Mesenchymal stem cell (in vitro differentiated cells and primary cell): ENCODE results near the gene IL1RAPL1.

Experiments
- DNase-seq: peaks from one replicate; pipeline ENCODE4 v3.0.0-alpha.2; 2013
- H2AFZ ChIP-seq: one replicate; pipeline ENCODE4 v1.6.1; 2013; ENCODE audit warnings: low read depth, mild to moderate bottlenecking, control low read depth, inconsistent platforms, low read length, moderate library complexity
- H2AK5ac ChIP-seq: 2 replicates; pipeline ENCODE4 v1.6.1; 2013; ENCODE audit warnings: low read length, moderate library complexity, mild to moderate bottlenecking, inconsistent platforms; ENCODE audit not compliant: severe bottlenecking
- H2BK120ac ChIP-seq: one replicate; pipeline ENCODE4 v1.6.1; 2013; ENCODE audit warnings: low read depth, mild to moderate bottlenecking, inconsistent platforms, low read length, moderate library complexity
- H2BK12ac ChIP-seq, 2 experiments: one replicate each; pipeline ENCODE4 v1.6.1; 2013; ENCODE audit warnings: inconsistent platforms in 2 of 2, low read length in 2 of 2, mild to moderate bottlenecking in 2 of 2, moderate library complexity in 2 of 2, control low read depth in 1 of 2
- H2BK15ac ChIP-seq: one replicate; pipeline ENCODE4 v1.6.1; 2013; ENCODE audit warnings: mild to moderate bottlenecking, low read depth, inconsistent platforms; ENCODE audit not compliant: poor library complexity, severe bottlenecking
- H2BK5ac ChIP-seq: 2 replicates; pipeline ENCODE4 v1.6.1; 2013; ENCODE audit warnings: low read depth, mild to moderate bottlenecking, low read length, control low read depth, inconsistent platforms; ENCODE audit not compliant: poor library complexity, severe bottlenecking
- H3K14ac ChIP-seq, 2 experiments: one replicate each; pipeline ENCODE4 v1.6.1; 2013; ENCODE audit warnings: inconsistent platforms in 2 of 2, low read length in 2 of 2, control low read depth in 1 of 2, mild to moderate bottlenecking in 1 of 2, moderate library complexity in 1 of 2
- H3K18ac ChIP-seq, 2 experiments: one replicate each; pipeline ENCODE4 v1.6.1; 2013; ENCODE audit warnings: inconsistent platforms in 2 of 2, low read length in 2 of 2, control low read depth in 1 of 2, low read depth in 1 of 2, mild to moderate bottlenecking in 1 of 2
- H3K23ac ChIP-seq, 2 experiments: one replicate each; pipeline ENCODE4 v1.6.1; 2013; ENCODE audit warnings: inconsistent platforms in 2 of 2, low read length in 2 of 2, mild to moderate bottlenecking in 2 of 2, moderate library complexity in 2 of 2, control low read depth in 1 of 2
- H3K27ac ChIP-seq: 2 replicates; pipeline ENCODE4 v1.5.1; 2013; ENCODE audit warnings: mild to moderate bottlenecking, moderate library complexity, low read length, control low read depth, inconsistent platforms; ENCODE audit not compliant: poor library complexity, severe bottlenecking
- H3K27me3 ChIP-seq, 2 experiments: 2 replicates each; pipeline versions ENCODE4 v1.6.1 to v1.7.0; 2013; ENCODE audit warnings: low read length in 2 of 2, mild to moderate bottlenecking in 2 of 2, moderate library complexity in 2 of 2, control low read depth in 1 of 2, inconsistent platforms in 1 of 2; ENCODE audit not compliant: control insufficient read depth in 1 of 2, insufficient read depth in 1 of 2
- H3K36me3 ChIP-seq, 2 experiments: 2 replicates each; pipeline versions ENCODE4 v1.6.1 to v1.7.0; 2013; ENCODE audit warnings: low read length in 2 of 2, control low read depth in 1 of 2, inconsistent platforms in 1 of 2, low read depth in 1 of 2, mild to moderate bottlenecking in 1 of 2; ENCODE audit not compliant: insufficient read depth in 2 of 2, control insufficient read depth in 1 of 2
- H3K4ac ChIP-seq, 2 experiments: one replicate each; pipeline ENCODE4 v1.6.1; 2013; ENCODE audit warnings: inconsistent platforms in 2 of 2, low read length in 2 of 2, mild to moderate bottlenecking in 2 of 2, moderate library complexity in 2 of 2, control low read depth in 1 of 2, low read depth in 1 of 2
- H3K4me1 ChIP-seq: 2 replicates; pipeline ENCODE4 v1.6.1; 2013; ENCODE audit warnings: low read depth, low read length, control low read depth; ENCODE audit not compliant: control insufficient read depth, insufficient read depth
- H3K4me2 ChIP-seq: 2 replicates; pipeline ENCODE4 v1.6.1; 2013; ENCODE audit warnings: low read length, mild to moderate bottlenecking, inconsistent platforms; ENCODE audit not compliant: poor library complexity, severe bottlenecking
- H3K4me3 ChIP-seq, 2 experiments: 2 replicates each; pipeline versions ENCODE4 v1.5.1 to v1.7.0; 2013; ENCODE audit warnings: low read length in 2 of 2, mild to moderate bottlenecking in 2 of 2, control low read depth in 1 of 2, low read depth in 1 of 2; ENCODE audit not compliant: insufficient read depth in 1 of 2
- H3K79me1 ChIP-seq: replicated peaks from 2 replicates; pipeline ENCODE4 v1.6.1; 2013; ENCODE audit warnings: mild to moderate bottlenecking, control low read depth, low read length, inconsistent platforms; ENCODE audit not compliant: poor library complexity, severe bottlenecking
- H3K9ac ChIP-seq: 2 replicates; pipeline ENCODE4 v1.7.0; 2013; ENCODE audit warnings: mild to moderate bottlenecking, low read length, moderate library complexity
- H3K9me3 ChIP-seq: 2 replicates; pipeline ENCODE4 v1.7.0; 2013; ENCODE audit warnings: mild to moderate bottlenecking, low read length; ENCODE audit not compliant: control insufficient read depth
- H4K8ac ChIP-seq: one replicate; pipeline ENCODE4 v1.6.1; 2013; ENCODE audit warnings: inconsistent platforms, mild to moderate bottlenecking, low read length, moderate library complexity
- H4K91ac ChIP-seq: one replicate; pipeline ENCODE4 v1.6.1; 2013; ENCODE audit warnings: mild to moderate bottlenecking, low read length, inconsistent platforms
- WGBS: methylation state at CpG from one replicate; pipeline ENCODE4 v1.1.7; 2013; ENCODE audit warnings: mixed read lengths; 5-methylcytosine and 5-hydroxymethylcytosine counted together

Gene IL1RAPL1

GRCh38 chrX:29902004-29902403 lies 1314.8 kb downstream of the IL1RAPL1 start:
- Histone ChIP-seq H3K4me3 (no peak overlapping the region), H3K4me2 (no peak overlapping the region), H3K79me1 (no peaks in the 10 kb centered on the region), H2AFZ (no peak overlapping the region), H3K27me3 (no peaks in the 10 kb centered on the region), H3K9me3 (no peaks in the 10 kb centered on the region), H3K14ac (no peak overlapping the region), H3K36me3 (no peaks in the 10 kb centered on the region), H2AK5ac (no peak overlapping the region), H4K91ac (no peak overlapping the region), H2BK120ac (no peak overlapping the region), H4K8ac (no peak overlapping the region), H3K4me1 (no peaks in the 10 kb centered on the region), H3K9ac (no peak overlapping the region), H3K23ac (no peak overlapping the region), H2BK5ac (no peak overlapping the region), H2BK15ac (no peak overlapping the region), H3K27ac (no peak overlapping the region), H3K4ac (no peak overlapping the region), H2BK12ac (no peak overlapping the region), H3K18ac (no peak overlapping the region)
- DNase-seq: no peak
- WGBS: 84% methylated on average over 2 of the region's 3 CpGs

GRCh38 chrX:29903360-29903759 lies 1316.1 kb downstream of the IL1RAPL1 start:
- no peak overlapping the region for H3K23ac ChIP-seq
- no peaks in the 10 kb centered on the region for H3K79me1 ChIP-seq
- no peak overlapping the region for H4K8ac ChIP-seq
- H3K18ac ChIP-seq: no peak overlapping the region
- H3K4me2 ChIP-seq: no peak overlapping the region
- H2AFZ ChIP-seq: no peak overlapping the region
- H2BK5ac ChIP-seq: no peak overlapping the region
- H3K9ac ChIP-seq: no peak overlapping the region
- H4K91ac ChIP-seq: no peak overlapping the region
- H3K36me3 ChIP-seq: no peaks in the 10 kb centered on the region
- H2BK12ac ChIP-seq: no peak overlapping the region
- H3K14ac ChIP-seq: no peak overlapping the region
- no peaks in the 10 kb centered on the region for H3K27me3 ChIP-seq
- no peak overlapping the region for H2BK120ac ChIP-seq
- peak; percentile 8 for DNase-seq
- H2AK5ac ChIP-seq: no peak overlapping the region
- H3K4me1 ChIP-seq: no peaks in the 10 kb centered on the region
- H3K4me3 ChIP-seq: no peak overlapping the region
- H3K27ac ChIP-seq: no peak overlapping the region
- no peak overlapping the region for H2BK15ac ChIP-seq
- no peak overlapping the region for H3K4ac ChIP-seq
- H3K9me3 ChIP-seq: no peaks in the 10 kb centered on the region

GRCh38 chrX:29911673-29912072 lies 1324.4 kb downstream of the IL1RAPL1 start:
- H2BK12ac ChIP-seq: no peak overlapping the region
- H2AFZ ChIP-seq: no peak overlapping the region
- H3K27ac ChIP-seq: no peak overlapping the region
- DNase-seq: no peak
- WGBS: no CpG with 5 or more reads among the region's 4 CpGs
- no peak overlapping the region for H2BK15ac ChIP-seq
- H4K8ac ChIP-seq: no peak overlapping the region
- no peaks in the 10 kb centered on the region for H3K36me3 ChIP-seq
- no peak overlapping the region for H3K4me2 ChIP-seq
- H2AK5ac ChIP-seq: no peak overlapping the region
- no peak overlapping the region for H3K9ac ChIP-seq
- no peak overlapping the region for H3K23ac ChIP-seq
- no peak overlapping the region for H2BK120ac ChIP-seq
- no peak overlapping the region for H4K91ac ChIP-seq
- no peak overlapping the region for H3K4ac ChIP-seq
- H3K4me1 ChIP-seq: no peaks in the 10 kb centered on the region
- H3K9me3 ChIP-seq: no peaks in the 10 kb centered on the region
- no peak overlapping the region for H2BK5ac ChIP-seq
- H3K14ac ChIP-seq: no peak overlapping the region
- no peak overlapping the region for H3K4me3 ChIP-seq
- no peaks in the 10 kb centered on the region for H3K27me3 ChIP-seq
- no peaks in the 10 kb centered on the region for H3K79me1 ChIP-seq
- H3K18ac ChIP-seq: no peak overlapping the region

- H3K36me3 ChIP-seq: no peaks in the 10 kb centered on the region
- no peaks in the 10 kb centered on the region for H3K4me1 ChIP-seq
- no peak overlapping the region for H3K4ac ChIP-seq
- no peak overlapping the region for H3K27ac ChIP-seq
- H3K4me3 ChIP-seq: no peak overlapping the region
- no peak overlapping the region for H2BK120ac ChIP-seq
- no peaks in the 10 kb centered on the region for H3K79me1 ChIP-seq
- no peak overlapping the region for H4K8ac ChIP-seq
- H2BK12ac ChIP-seq: no peak overlapping the region
- no peaks in the 10 kb centered on the region for H3K27me3 ChIP-seq
- 94% methylated on average over 5 of the region's 6 CpGs for WGBS
- no peak for DNase-seq
- no peak overlapping the region for H2AK5ac ChIP-seq
- H3K18ac ChIP-seq: no peak overlapping the region
- H3K14ac ChIP-seq: no peak overlapping the region
- H3K23ac ChIP-seq: no peak overlapping the region
- H3K4me2 ChIP-seq: no peak overlapping the region
- no peak overlapping the region for H3K9ac ChIP-seq
- no peak overlapping the region for H2AFZ ChIP-seq
- no peaks in the 10 kb centered on the region for H3K9me3 ChIP-seq
- H4K91ac ChIP-seq: no peak overlapping the region
- H2BK15ac ChIP-seq: no peak overlapping the region
- no peak overlapping the region for H2BK5ac ChIP-seq
These were observed 1326.4 kb downstream of the IL1RAPL1 start for GRCh38 chrX:29913647-29914046.
